Measurements from ENCODE around the gene PPP2R3B.

Gene PPP2R3B

GRCh38 chrX:404656-405055 lies 17.9 kb upstream of the PPP2R3B start (continued):
- TF ChIP-seq ZBTB6 (tag by site-specific recombination; IDR thresholded peaks at IDR 0.05) = no peak
- TF ChIP-seq FEZF1 (tag by site-specific recombination; IDR thresholded peaks at IDR 0.05) = no peak
- no peak for TF ChIP-seq ZNF621 (tag by site-specific recombination; IDR thresholded peaks at IDR 0.05)
- no peak for TF ChIP-seq ZNF548 (tag by site-specific recombination; IDR thresholded peaks at IDR 0.05)
- TF ChIP-seq PRDM6 (tag by site-specific recombination; IDR thresholded peaks at IDR 0.05) = no peak
- TF ChIP-seq ZNF571 (tag by site-specific recombination; IDR thresholded peaks at IDR 0.05) = no peak
- TF ChIP-seq ZNF19 (tag by site-specific recombination; IDR thresholded peaks at IDR 0.05; ENCODE audit: low read depth) = no peak

GRCh38 chrX:402857-403256 lies 16.1 kb upstream of the PPP2R3B start:
- ChIA-PET CTCF (no interaction called here), POLR2A (no interaction called here)
- TF ChIP-seq ZNF24 (tag by site-specific recombination; IDR thresholded peaks at IDR 0.05) = no peak
- TF ChIP-seq ZSCAN4 (tag by site-specific recombination; IDR thresholded peaks at IDR 0.05) = peak; percentile 72
- no peak for TF ChIP-seq ZSCAN30 (tag by site-specific recombination; IDR thresholded peaks at IDR 0.05)
- peak; percentile 75 for TF ChIP-seq ZNF18 (tag by site-specific recombination; IDR thresholded peaks at IDR 0.05)
- no peak for TF ChIP-seq KLF7 (tag by site-specific recombination; IDR thresholded peaks at IDR 0.05; ENCODE audit: borderline replicate concordance)
- TF ChIP-seq ZNF26 (tag by site-specific recombination; IDR thresholded peaks at IDR 0.05) = no peak
- no peak for TF ChIP-seq ZNF184 (tag by site-specific recombination; IDR thresholded peaks at IDR 0.05)
- no peak for TF ChIP-seq ZNF335 (tag by site-specific recombination; conservative IDR thresholded peaks at IDR 0.05)
- Histone ChIP-seq H3K4me3 (ENCODE audit: low read depth, low read length) (no peak overlapping the region), H3K27ac (ENCODE audit: extremely low read depth, low read depth, low read length) (no peak overlapping the region), H3K9me3 (ENCODE audit: control insufficient read depth, insufficient read depth, low read depth, low read length) (no peaks in the 10 kb centered on the region), H3K4me1 (ENCODE audit: control insufficient read depth, insufficient read depth, low read length) (no peaks in the 10 kb centered on the region; the same call in 1 of the 2 replicates), H3K36me3 (ENCODE audit: control insufficient read depth in 2 of 2, insufficient read depth in 1 of 2, low read length in 2 of 2) (no peaks in the 10 kb centered on the region)

- Histone ChIP-seq H3K4me1 (ENCODE audit: control insufficient read depth, insufficient read depth, low read length) (no peaks in the 10 kb centered on the region; the same call in 1 of the 2 replicates), H3K36me3 (ENCODE audit: control insufficient read depth in 2 of 2, insufficient read depth in 1 of 2, low read length in 2 of 2) (no peaks in the 10 kb centered on the region), H3K9me3 (ENCODE audit: control insufficient read depth, insufficient read depth, low read depth, low read length) (no peaks in the 10 kb centered on the region), H3K27ac (ENCODE audit: extremely low read depth, low read depth, low read length) (no peak overlapping the region), H3K4me3 (ENCODE audit: low read depth, low read length) (no peak overlapping the region)
- ChIA-PET POLR2A (no interaction called here), CTCF (no interaction called here)
- TF ChIP-seq ZNF23 (tag by site-specific recombination; IDR thresholded peaks at IDR 0.05; ENCODE audit: borderline replicate concordance) (no peak), ZNF133 (tag by site-specific recombination; IDR thresholded peaks at IDR 0.05) (no peak), ZNF621 (tag by site-specific recombination; IDR thresholded peaks at IDR 0.05) (no peak), HOXC10 (CRISPR knock-in tag; IDR thresholded peaks at IDR 0.05) (no peak), ZFP37 (tag by site-specific recombination; IDR thresholded peaks at IDR 0.05) (no peak), KLF16 (tag by site-specific recombination; IDR thresholded peaks at IDR 0.05) (no peak), ZNF571 (tag by site-specific recombination; IDR thresholded peaks at IDR 0.05) (no peak), INSM2 (tag by site-specific recombination; IDR thresholded peaks at IDR 0.05) (no peak), ZNF501 (tag by site-specific recombination; IDR thresholded peaks at IDR 0.05) (no peak), ZNF175 (tag by site-specific recombination; IDR thresholded peaks at IDR 0.05) (no peak)
These were observed 13.6 kb upstream of the PPP2R3B start for GRCh38 chrX:400258-400657.
